Activated naive CD4-positive, alpha-beta T cell treated with anti-CD3 and anti-CD28 coated beads, Interleukin-2, amount 50 U/mL, for 72 hours (primary cell): ENCODE measurements around the gene MEIS2. TPM values are rescaled to one million over a fixed set of nuclear protein-coding genes. Genes with fewer than 3 reads are reported as not detected.

Experiments used
- ATAC-seq, 2 donors: fragments of 150-1000 bp; cut with Tn5 transposase; 2 replicates each; pipeline ENCODE4 v1.10.0; 2021; ENCODE audit warnings: mild to moderate bottlenecking in 2 of 2, moderate library complexity in 2 of 2
- DNase-seq, 2 donors: peaks; one replicate each; pipeline ENCODE4 v3.0.0; 2021 to 2022; ENCODE audit warnings: low spot score in 2 of 2
- H3K27ac Mint-ChIP-seq, 2 donors: one replicate each; pipeline ENCODE4 v1.8.0; 2022; ENCODE audit warnings: mild to moderate bottlenecking in 2 of 2, mixed read lengths in 2 of 2
- H3K36me3 Mint-ChIP-seq, 2 donors: one replicate each; pipeline ENCODE4 v1.8.0; 2022; ENCODE audit warnings: mixed read lengths in 2 of 2
- H3K9me3 Mint-ChIP-seq, 2 donors: one replicate each; pipeline ENCODE4 v1.8.0; 2022; ENCODE audit warnings: mixed read lengths in 2 of 2
- total RNA-seq, 2 donors: library from RNA; stranded (reverse); gene quantifications; one replicate each; pipeline ENCODE4 v1.2.3, GENCODE V29; 2022

Gene MEIS2
- total RNA-seq, 2 donors from 2014 or later: 0.16 TPM; not detected in 1

- DNase-seq (no peak), ATAC-seq (no peak)
- no peaks in the 10 kb centered on the region for H3K9me3 Mint-ChIP-seq
- H3K27ac Mint-ChIP-seq: no peak overlapping the region
- no peaks in the 10 kb centered on the region for H3K36me3 Mint-ChIP-seq
These were observed 195.6 kb downstream of the MEIS2 start for GRCh38 chr15:36904715-36905114.

- no peak for DNase-seq
- Mint-ChIP-seq H3K9me3 (no peaks in the 10 kb centered on the region), H3K27ac (no peak overlapping the region), H3K36me3 (no peaks in the 10 kb centered on the region)
- ATAC-seq: no peak
These were observed 196.3 kb downstream of the MEIS2 start for GRCh38 chr15:36903922-36904556.

GRCh38 chr15:36903195-36903594, 197.2 kb downstream of the MEIS2 start:
- Mint-ChIP-seq H3K9me3 (no peaks in the 10 kb centered on the region), H3K27ac (no peak overlapping the region), H3K36me3 (no peaks in the 10 kb centered on the region)
- no peak for DNase-seq
- ATAC-seq: no peak

GRCh38 chr15:36901012-36901411, 199.3 kb downstream of the MEIS2 start:
- no peak for ATAC-seq
- H3K36me3 Mint-ChIP-seq: no peaks in the 10 kb centered on the region
- H3K9me3 Mint-ChIP-seq: no peaks in the 10 kb centered on the region
- H3K27ac Mint-ChIP-seq: no peak overlapping the region
- no peak for DNase-seq

- Mint-ChIP-seq H3K9me3 (no peaks in the 10 kb centered on the region), H3K36me3 (no peaks in the 10 kb centered on the region), H3K27ac (no peak overlapping the region)
- DNase-seq: no peak
- no peak for ATAC-seq
These were observed 200.7 kb downstream of the MEIS2 start for GRCh38 chr15:36899696-36900095.

GRCh38 chr15:36898536-36899126, 201.7 kb downstream of the MEIS2 start:
- no peak for ATAC-seq
- no peaks in the 10 kb centered on the region for H3K36me3 Mint-ChIP-seq

GRCh38 chr15:36897834-36898233, 202.5 kb downstream of the MEIS2 start:
- Mint-ChIP-seq H3K27ac (no peak overlapping the region), H3K9me3 (no peaks in the 10 kb centered on the region), H3K36me3 (no peaks in the 10 kb centered on the region)
- ATAC-seq: no peak
- DNase-seq: no peak

More at GRCh38 chr15:36898536-36899126, 201.7 kb downstream of the MEIS2 start:
- H3K27ac Mint-ChIP-seq: no peak overlapping the region
- no peaks in the 10 kb centered on the region for H3K9me3 Mint-ChIP-seq
- DNase-seq: no peak

- Mint-ChIP-seq H3K9me3 (no peaks in the 10 kb centered on the region), H3K27ac (no peak overlapping the region), H3K36me3 (no peaks in the 10 kb centered on the region)
- no peak for ATAC-seq
- no peak for DNase-seq
These were observed 203.4 kb downstream of the MEIS2 start for GRCh38 chr15:36896949-36897348.

GRCh38 chr15:36894075-36894474, 206.3 kb downstream of the MEIS2 start:
- H3K27ac Mint-ChIP-seq: no peak overlapping the region
- no peaks in the 10 kb centered on the region for H3K9me3 Mint-ChIP-seq
- H3K36me3 Mint-ChIP-seq: no peaks in the 10 kb centered on the region
- ATAC-seq (no peak), DNase-seq (no peak)

GRCh38 chr15:36893276-36893675, 207.1 kb downstream of the MEIS2 start:
- Mint-ChIP-seq H3K27ac (no peak overlapping the region), H3K36me3 (no peaks in the 10 kb centered on the region), H3K9me3 (no peaks in the 10 kb centered on the region)
- no peak for DNase-seq
- ATAC-seq: no peak

GRCh38 chr15:36888011-36888992, 212.0 kb downstream of the MEIS2 start:
- ATAC-seq (no peak), DNase-seq (no peak)
- Mint-ChIP-seq H3K36me3 (peaks cover 13 to 17% of the 10 kb centered on the region in 2 donors), H3K9me3 (peaks cover 0 to 6% of the 10 kb centered on the region in 2 donors), H3K27ac (no peak overlapping the region)

GRCh38 chr15:36887214-36887961, 213.0 kb downstream of the MEIS2 start:
- Mint-ChIP-seq H3K9me3 (peaks cover 0 to 6% of the 10 kb centered on the region in 2 donors), H3K36me3 (peaks cover 13 to 17% of the 10 kb centered on the region in 2 donors), H3K27ac (no peak overlapping the region)
- ATAC-seq: no peak
- no peak for DNase-seq

GRCh38 chr15:36886701-36887100, 213.6 kb downstream of the MEIS2 start:
- Mint-ChIP-seq H3K9me3 (peaks cover 0 to 6% of the 10 kb centered on the region in 2 donors), H3K27ac (no peak overlapping the region), H3K36me3 (peaks cover 13 to 17% of the 10 kb centered on the region in 2 donors)
- DNase-seq: no peak
- ATAC-seq: no peak

- Mint-ChIP-seq H3K9me3 (peaks cover 0 to 6% of the 10 kb centered on the region in 2 donors), H3K27ac (no peak overlapping the region), H3K36me3 (peaks cover 15 to 20% of the 10 kb centered on the region in 2 donors)
- ATAC-seq (no peak), DNase-seq (no peak)
These were observed 214.2 kb downstream of the MEIS2 start for GRCh38 chr15:36886191-36886590.

- no peak overlapping the region for H3K27ac Mint-ChIP-seq
- ATAC-seq: no peak
- peaks cover 19 to 25% of the 10 kb centered on the region in 2 donors for H3K36me3 Mint-ChIP-seq
- peaks cover 0 to 6% of the 10 kb centered on the region in 2 donors for H3K9me3 Mint-ChIP-seq
- DNase-seq: no peak
These were observed 214.6 kb downstream of the MEIS2 start for GRCh38 chr15:36885771-36886170.

GRCh38 chr15:36884936-36885635, 215.3 kb downstream of the MEIS2 start:
- Mint-ChIP-seq H3K27ac (no peak overlapping the region), H3K36me3 (peaks cover 22 to 25% of the 10 kb centered on the region in 2 donors), H3K9me3 (peaks cover 0 to 6% of the 10 kb centered on the region in 2 donors)
- ATAC-seq: no peak
- no peak for DNase-seq
